Mucosa of descending colon (tissue), 3 donors: Measurements from ENCODE around the gene SDK1. TPM values are rescaled to one million over a fixed set of nuclear protein-coding genes. Genes with fewer than 3 reads are reported as not detected.

Experiments used
- ATAC-seq: fragments of 200-7000 bp; cut with Tn5 transposase; one replicate; pipeline ENCODE4 v1.9.1; 2020; ENCODE audit warnings: mild to moderate bottlenecking, moderate library complexity
- DNase-seq, 3 donors: peaks; one replicate each; pipeline ENCODE4 v3.0.0-alpha.2; 2020
- H3K36me3 ChIP-seq: fragments of 200-600 bp; one replicate; pipeline ENCODE4 v1.8.0; 2021; ENCODE audit warnings: low read depth, mild to moderate bottlenecking
- H3K4me1 ChIP-seq: fragments of 200-600 bp; one replicate; pipeline ENCODE4 v1.8.0; 2021; ENCODE audit warnings: low read depth, mild to moderate bottlenecking
- H3K4me3 ChIP-seq: fragments of 200-600 bp; one replicate; pipeline ENCODE4 v1.8.0; 2021; ENCODE audit warnings: mild to moderate bottlenecking
- H3K9me3 ChIP-seq: fragments of 200-600 bp; one replicate; pipeline ENCODE4 v1.8.0; 2021; ENCODE audit warnings: mild to moderate bottlenecking
- CTCF ChIP-seq: fragments of 200-600 bp; IDR thresholded peaks from one replicate; pipeline ENCODE4 v1.8.0; 2022; ENCODE audit warnings: antibody characterized with exemption, mild to moderate bottlenecking
- intact Hi-C, 2 donors: fragments of 100-400 bp; cut with DNase I in 1 of 2; cut with micrococcal nuclease in 1 of 2; formaldehyde crosslinking; loops; one replicate each; pipeline versions ENCODE4 v1.11.0 to v1.11.1; 2022; cut with DNase I, micrococcal nuclease
- total RNA-seq, 3 donors: library from RNA; stranded (reverse); fragmentation: NEBNext Ultra II Directional in 2 of 3; extraction: Animal tissue kit (Norgen Biotek cat#: 25700) in 2 of 3; gene quantifications; one replicate each; pipeline versions ENCODE4 v1.2.1 to v1.2.4, GENCODE V29; 2021 to 2023
- donor health status: DM: no; HTN: no; CAD: no; lungs with moderate emphysema.
- donor health status: DM: no; HTN: no; CAD: no.
- donor health status: DM: no; HTN: yes; CAD: no.

The SDK1 gene
- total RNA-seq, 3 donors from 2014 or later, result 2.7 to 20.2 (median 4.2) TPM

DNA sequence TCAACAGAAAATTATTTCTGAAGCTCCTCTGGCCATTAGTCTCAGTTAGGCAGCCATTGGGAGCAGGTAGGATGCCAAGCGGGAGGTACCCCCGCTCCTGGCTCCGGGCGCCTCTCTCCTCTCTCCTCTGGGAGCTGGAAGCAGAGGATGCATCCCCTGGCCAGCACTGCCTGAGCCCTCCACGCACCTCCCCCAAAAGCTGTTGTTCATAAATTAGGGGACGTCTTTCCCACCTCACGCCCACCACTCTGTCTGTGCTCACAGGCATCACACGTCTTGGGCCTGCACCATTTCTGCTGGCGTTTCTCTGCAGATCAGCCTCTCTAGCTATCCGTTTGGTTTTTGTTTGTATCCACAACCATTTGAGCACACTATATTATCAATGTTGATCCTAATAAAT, 772.0 kb downstream of the SDK1 start:
- Histone ChIP-seq H3K9me3 (no peaks in the 10 kb centered on the region), H3K4me1 (no peaks in the 10 kb centered on the region), H3K4me3 (no peak overlapping the region), H3K36me3 (no peaks in the 10 kb centered on the region)
- DNase-seq (no peak), ATAC-seq (no peak)
- intact Hi-C loops, result no loop called here
- no peak for TF ChIP-seq CTCF

DNA sequence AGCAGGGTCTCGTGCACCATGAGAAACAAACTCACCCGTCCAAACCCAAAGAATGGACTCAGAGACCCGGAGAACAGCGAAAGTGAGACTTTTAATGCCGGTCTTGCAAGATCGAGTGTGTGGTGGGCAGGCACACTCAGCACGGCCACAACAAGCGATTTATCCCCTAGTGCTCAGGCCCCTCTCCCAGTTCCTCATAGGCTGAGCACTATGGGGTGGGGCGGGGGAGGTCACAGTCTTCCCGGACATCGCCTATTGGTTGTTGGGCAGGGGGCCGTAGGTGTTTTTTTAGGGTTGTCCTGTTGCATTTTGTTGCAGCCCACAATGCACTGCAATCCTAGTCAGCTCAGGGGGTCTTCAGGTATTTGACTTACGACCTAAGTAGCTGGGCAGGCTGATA, 772.7 kb downstream of the SDK1 start:
- DNase-seq (no peak), ATAC-seq (no peak)
- Histone ChIP-seq H3K4me3 (no peak overlapping the region), H3K9me3 (no peaks in the 10 kb centered on the region), H3K4me1 (no peaks in the 10 kb centered on the region), H3K36me3 (no peaks in the 10 kb centered on the region)
- TF ChIP-seq CTCF, result no peak
- intact Hi-C loops, result no loop called here

- H3K4me1 ChIP-seq, result no peaks in the 10 kb centered on the region
- DNase-seq (no peak), ATAC-seq (no peak)
- intact Hi-C loops, result no loop called here
- H3K36me3 ChIP-seq, result no peaks in the 10 kb centered on the region
- TF ChIP-seq CTCF, result no peak
- no peak overlapping the region for H3K4me3 ChIP-seq
- no peaks in the 10 kb centered on the region for H3K9me3 ChIP-seq
Observed at GRCh38 chr7:4074407-4074806, 773.4 kb downstream of the SDK1 start.

GRCh38 chr7:4074994-4075393, 773.9 kb downstream of the SDK1 start:
- no peaks in the 10 kb centered on the region for H3K36me3 ChIP-seq
- no peak overlapping the region for H3K4me3 ChIP-seq
- no peak for DNase-seq
- no peak for TF ChIP-seq CTCF
- no peaks in the 10 kb centered on the region for H3K9me3 ChIP-seq
- intact Hi-C loops, result no loop called here
- no peaks in the 10 kb centered on the region for H3K4me1 ChIP-seq
- no peak for ATAC-seq

DNA sequence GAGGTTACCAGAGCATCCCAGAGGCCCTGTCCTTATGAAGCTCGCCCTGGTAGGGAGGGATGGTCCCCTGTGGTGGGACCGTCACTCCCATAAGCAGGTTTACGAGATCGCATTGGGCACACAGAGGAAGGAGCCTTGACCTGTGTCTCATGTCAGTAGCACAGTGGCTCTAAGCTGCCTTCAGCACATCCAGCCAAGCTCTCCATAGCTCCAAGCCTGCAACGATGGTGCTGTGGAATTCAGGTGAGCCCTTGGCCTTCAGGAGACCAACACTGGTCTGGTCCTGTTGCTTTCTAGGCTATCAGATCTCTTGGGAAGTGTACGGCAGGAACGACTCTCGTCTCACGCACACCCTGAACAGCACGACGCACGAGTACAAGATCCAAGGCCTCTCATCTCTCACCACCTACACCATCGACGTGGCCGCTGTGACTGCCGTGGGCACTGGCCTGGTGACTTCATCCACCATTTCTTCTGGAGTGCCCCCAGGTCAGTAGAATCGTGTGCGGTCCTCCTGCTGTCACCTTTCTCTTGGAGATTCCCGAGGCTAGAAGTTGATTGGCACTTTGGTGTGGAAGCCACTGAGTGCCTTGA, 775.7 kb downstream of the SDK1 start:
- intact Hi-C loops, result no loop called here
- ATAC-seq (no peak), DNase-seq (no peak)
- Histone ChIP-seq H3K4me1 (no peaks in the 10 kb centered on the region), H3K4me3 (no peak overlapping the region), H3K36me3 (no peaks in the 10 kb centered on the region), H3K9me3 (no peaks in the 10 kb centered on the region)
- no peak for TF ChIP-seq CTCF

- ATAC-seq (no peak), DNase-seq (no peak)
- Histone ChIP-seq H3K36me3 (no peaks in the 10 kb centered on the region), H3K4me1 (no peaks in the 10 kb centered on the region), H3K4me3 (no peak overlapping the region), H3K9me3 (no peaks in the 10 kb centered on the region)
- intact Hi-C loops, result no loop called here
- no peak for TF ChIP-seq CTCF
Observed at GRCh38 chr7:4077980-4078379, 776.9 kb downstream of the SDK1 start.
